Endodermal cell (in vitro differentiated cells): ENCODE measurements around the gene PTGR3. TPM values are rescaled to one million over a fixed set of nuclear protein-coding genes. Genes with fewer than 3 reads are reported as not detected.
A peak's percentile ranks its signal among the peaks of the same experiment; 100 is the strongest.

Experiments
- DNase-seq: peaks from one replicate; pipeline ENCODE4 v3.0.0-alpha.2; 2017
- H3K27ac ChIP-seq: 2 replicates; pipeline ENCODE4 v1.5.1; 2013; ENCODE audit warnings: mild to moderate bottlenecking, low read depth, low read length, moderate library complexity
- H3K27me3 ChIP-seq: 2 replicates; pipeline ENCODE4 v1.6.1; 2013; ENCODE audit warnings: mild to moderate bottlenecking, low read length, moderate library complexity; ENCODE audit not compliant: insufficient read depth, control insufficient read depth, poor library complexity, severe bottlenecking
- H3K36me3 ChIP-seq: 2 replicates; pipeline ENCODE4 v1.7.0; 2013; ENCODE audit warnings: mild to moderate bottlenecking, low read length, moderate library complexity; ENCODE audit not compliant: control insufficient read depth, insufficient read depth
- H3K4me1 ChIP-seq: one replicate; pipeline ENCODE4 v1.7.0; 2013; ENCODE audit warnings: low read length; ENCODE audit not compliant: control insufficient read depth, insufficient read depth
- H3K4me3 ChIP-seq: 2 replicates; pipeline ENCODE4 v1.5.1; 2013; ENCODE audit warnings: mild to moderate bottlenecking, low read length, moderate library complexity
- H3K9ac ChIP-seq: 2 replicates; pipeline ENCODE4 v1.6.1; 2013; ENCODE audit warnings: mild to moderate bottlenecking, low read length, moderate library complexity; ENCODE audit not compliant: poor library complexity, severe bottlenecking; ENCODE audit errors: extremely low read depth
- H3K9me3 ChIP-seq: 2 replicates; pipeline ENCODE4 v1.6.1; 2013; ENCODE audit warnings: mild to moderate bottlenecking, low read length, moderate library complexity; ENCODE audit not compliant: control insufficient read depth
- H3K27ac Mint-ChIP-seq: 2 replicates; pipeline ENCODE4 v1.8.0; 2020; ENCODE audit warnings: mixed read lengths
- H3K27me3 Mint-ChIP-seq: 2 replicates; pipeline ENCODE4 v1.8.0; 2021; ENCODE audit warnings: mild to moderate bottlenecking, mixed read lengths; ENCODE audit not compliant: insufficient read depth
- H3K36me3 Mint-ChIP-seq: 2 replicates; pipeline ENCODE4 v1.8.0; 2020; ENCODE audit warnings: low read depth, mixed read lengths
- H3K4me1 Mint-ChIP-seq: 2 replicates; pipeline ENCODE4 v1.8.0; 2020; ENCODE audit warnings: mixed read lengths
- H3K4me3 Mint-ChIP-seq: 2 replicates; pipeline ENCODE4 v1.8.0; 2020; ENCODE audit warnings: mild to moderate bottlenecking, moderate library complexity, mixed read lengths
- H3K9me3 Mint-ChIP-seq: 2 replicates; pipeline ENCODE4 v1.8.0; 2020; ENCODE audit warnings: mild to moderate bottlenecking, mixed read lengths
- CTCF ChIP-seq: fragments of 200-600 bp; sonication (generic); conservative IDR thresholded peaks from 2 replicates; pipeline ENCODE4 v1.5.0; 2021; ENCODE audit warnings: antibody characterized with exemption, mild to moderate bottlenecking
- WGBS, 2 experiments: methylation state at CpG; one replicate each; pipeline versions ENCODE4 v1.1.5 to v1.1.7; 2013; ENCODE audit warnings: missing lambda C conversion rate in 2 of 2, mixed read lengths in 1 of 2; ENCODE audit not compliant: insufficient coverage in 1 of 2, insufficient read length in 1 of 2; 5-methylcytosine and 5-hydroxymethylcytosine counted together
- total RNA-seq, 2 donors: library from RNA; stranded (reverse); fragmentation: NEBNext Ultra II Directional in 1 of 2; extraction: Animal tissue kit (Norgen Biotek cat#: 25700) in 1 of 2; gene quantifications; 2 replicates in 1 of 2; 3 replicates in 1 of 2; pipeline ENCODE4 v1.2.1, GENCODE V29; 2021

The PTGR3 gene
- total RNA-seq, 2 donors from 2014 or later: 12.2 to 13.3 TPM

GRCh38 chr18:75226956-75227316, 18.0 kb upstream of the PTGR3 start:
- Histone ChIP-seq H3K27ac (peak overlapping the region; percentile 75), H3K9ac (no peak overlapping the region), H3K9me3 (no peaks in the 10 kb centered on the region), H3K4me1 (peaks cover 7% of the 10 kb centered on the region), H3K27me3 (no peaks in the 10 kb centered on the region), H3K4me3 (no peak overlapping the region), H3K36me3 (no peaks in the 10 kb centered on the region)
- no peaks in the 10 kb centered on the region for H3K27me3 Mint-ChIP-seq
- no peak for DNase-seq
- H3K9me3 Mint-ChIP-seq: no peaks in the 10 kb centered on the region
- no peak for TF ChIP-seq CTCF
- no peak overlapping the region for H3K4me3 Mint-ChIP-seq
- no peaks in the 10 kb centered on the region for H3K36me3 Mint-ChIP-seq
- H3K4me1 Mint-ChIP-seq: peaks cover 21% of the 10 kb centered on the region
- 88 to 89% methylated on average over 5 of the region's 5 CpGs for WGBS, 2 experiments
- no peak overlapping the region for H3K27ac Mint-ChIP-seq

- WGBS, 2 experiments: 75 to 93% methylated on average over 3 to 11 of the region's 11 CpGs
- Histone ChIP-seq H3K4me3 (no peak overlapping the region), H3K36me3 (no peaks in the 10 kb centered on the region), H3K9me3 (no peaks in the 10 kb centered on the region), H3K9ac (no peak overlapping the region), H3K27me3 (no peaks in the 10 kb centered on the region), H3K27ac (peak overlapping the region; percentile 75), H3K4me1 (peaks cover 7% of the 10 kb centered on the region)
- no peaks in the 10 kb centered on the region for H3K9me3 Mint-ChIP-seq
- no peak for TF ChIP-seq CTCF
- no peak for DNase-seq
- no peaks in the 10 kb centered on the region for H3K27me3 Mint-ChIP-seq
- H3K4me1 Mint-ChIP-seq: peaks cover 21% of the 10 kb centered on the region
- H3K36me3 Mint-ChIP-seq: no peaks in the 10 kb centered on the region
- peak overlapping the region; percentile 9 for H3K4me3 Mint-ChIP-seq
- H3K27ac Mint-ChIP-seq: no peak overlapping the region
These were observed 17.5 kb upstream of the PTGR3 start for GRCh38 chr18:75226286-75226955.

DNA sequence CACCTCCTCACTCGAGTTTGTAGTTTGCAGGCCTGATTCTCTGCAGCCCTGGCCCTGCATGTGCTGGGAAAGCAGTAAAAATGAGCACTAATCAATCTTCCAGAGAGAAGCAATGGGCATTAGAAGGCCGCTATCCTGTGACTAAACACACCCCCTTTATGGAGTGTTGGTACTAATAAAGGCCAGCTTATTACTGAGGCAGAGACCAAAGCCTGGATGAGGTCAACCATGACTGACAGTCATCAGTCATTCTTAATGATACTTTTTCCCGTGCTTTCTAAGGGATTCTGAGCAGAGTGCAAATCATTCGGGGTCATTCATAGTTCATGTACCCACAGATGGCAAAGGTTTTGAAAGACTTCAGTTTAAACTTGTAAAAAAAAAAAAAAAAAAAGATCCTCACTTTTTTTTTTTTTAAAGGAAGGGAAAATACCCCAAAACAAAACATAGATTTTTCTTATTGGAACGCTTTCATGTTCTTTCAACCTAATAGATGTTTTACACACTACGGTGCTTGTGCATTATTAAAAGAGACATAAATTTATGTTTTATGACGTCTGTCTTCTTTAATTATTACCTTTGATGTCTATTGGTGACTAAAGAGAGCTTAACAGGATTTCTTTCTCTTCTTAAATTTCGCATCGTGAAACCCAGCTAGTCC, 14.9 kb upstream of the PTGR3 start:
- Histone ChIP-seq H3K9me3 (no peaks in the 10 kb centered on the region), H3K9ac (no peak overlapping the region), H3K4me3 (no peak overlapping the region), H3K27ac (no peak overlapping the region), H3K4me1 (peaks cover 7% of the 10 kb centered on the region), H3K36me3 (no peaks in the 10 kb centered on the region), H3K27me3 (no peaks in the 10 kb centered on the region)
- TF ChIP-seq CTCF: no peak
- Mint-ChIP-seq H3K9me3 (no peaks in the 10 kb centered on the region), H3K4me1 (peaks cover 21% of the 10 kb centered on the region), H3K27ac (no peak overlapping the region), H3K27me3 (no peaks in the 10 kb centered on the region), H3K4me3 (no peak overlapping the region), H3K36me3 (no peaks in the 10 kb centered on the region)
- DNase-seq: no peak
- WGBS, 2 experiments: 87 to 93% methylated on average over 5 to 8 of the region's 9 CpGs
